ENCODE measurements around the gene FANCC. TPM values are rescaled to one million over a fixed set of nuclear protein-coding genes. Genes with fewer than 3 reads are reported as not detected.

Gene FANCC
- total RNA-seq, 1 experiment from 2014 or later = 14.5 TPM

DNA sequence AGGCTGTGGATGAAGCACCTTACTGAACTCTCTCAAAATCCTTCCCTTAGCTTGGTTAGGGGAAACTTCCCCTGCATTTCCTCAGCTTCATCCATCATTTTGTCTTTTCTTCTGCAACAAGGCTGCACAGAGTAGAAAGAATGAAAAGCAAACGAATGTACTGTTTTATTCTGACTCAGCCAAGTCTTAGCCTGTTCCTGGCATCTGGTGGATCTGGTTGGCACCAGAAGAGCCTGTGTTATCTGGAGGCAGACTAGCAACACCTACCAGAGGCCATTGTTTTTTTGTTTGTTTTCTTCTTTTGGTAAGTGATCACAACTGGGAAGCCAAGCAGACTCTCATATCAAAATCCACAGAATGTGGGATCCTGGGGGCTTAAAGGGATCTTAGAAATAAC, 200.7 kb downstream of the FANCC start:
- Mint-ChIP-seq H3K36me3 (ENCODE audit: insufficient read depth, unreplicated experiment) (peaks cover 13% of the 10 kb centered on the region), H3K4me1 (ENCODE audit: low read depth, unreplicated experiment) (no peaks in the 10 kb centered on the region), H3K4me3 (ENCODE audit: low read depth, unreplicated experiment) (no peak overlapping the region), H3K27me3 (ENCODE audit: unreplicated experiment) (no peaks in the 10 kb centered on the region), H3K27ac (ENCODE audit: unreplicated experiment) (no peak overlapping the region), H3K9me3 (ENCODE audit: low read depth, unreplicated experiment) (no peaks in the 10 kb centered on the region)
- no peak for TF ChIP-seq CTCF (IDR thresholded peaks at IDR 0.05; ENCODE audit: unreplicated experiment)
- intact Hi-C loops (cut with micrococcal nuclease; ENCODE audit: unreplicated experiment) = no loop called here
- no peak for DNase-seq
- no TSS peak for BruUV-seq (replicated peaks)
- CTCF ChIA-PET = no interaction called here

DNA sequence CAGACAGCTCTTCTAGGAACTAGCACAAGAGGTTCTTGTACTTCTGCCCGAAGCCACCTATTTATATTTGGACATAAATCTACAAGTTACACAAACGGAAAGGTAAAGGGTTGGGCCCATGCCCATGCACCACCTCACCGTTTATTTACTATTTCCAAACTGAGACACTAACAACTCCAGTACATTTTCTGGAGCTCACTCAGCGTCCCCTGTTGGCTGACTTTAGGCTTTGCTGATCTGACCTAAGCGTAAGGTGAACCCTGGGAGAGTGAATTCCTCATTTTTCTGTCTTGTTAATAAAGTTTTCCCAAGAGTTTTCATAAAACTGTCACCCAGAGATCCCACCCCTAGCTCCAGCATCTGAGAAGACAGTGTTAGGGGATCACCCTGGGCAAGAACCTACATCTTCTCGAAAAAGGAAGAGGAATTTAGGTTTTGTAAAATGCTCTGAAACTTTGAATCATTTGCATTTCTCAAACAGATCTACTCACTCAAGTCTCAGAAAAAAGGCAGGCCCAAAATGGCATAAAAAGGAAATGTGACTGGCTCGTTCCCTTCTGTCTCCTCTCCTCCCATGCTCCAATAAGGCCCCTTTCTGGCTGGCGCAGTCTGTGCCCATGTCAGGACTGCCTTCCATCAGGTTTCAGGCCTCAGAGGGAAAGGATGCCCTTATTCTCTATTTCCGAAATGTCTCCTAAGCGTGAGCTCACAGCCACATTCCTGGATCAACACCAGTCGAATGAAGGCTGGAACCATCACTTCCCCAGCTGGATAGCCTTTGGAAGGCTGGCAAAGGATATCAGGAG, 201.3 kb downstream of the FANCC start:
- no peaks in the 10 kb centered on the region for H3K27me3 Mint-ChIP-seq (ENCODE audit: unreplicated experiment)
- no peak for DNase-seq
- BruUV-seq (replicated peaks) = no TSS peak
- H3K9me3 Mint-ChIP-seq (ENCODE audit: low read depth, unreplicated experiment) = no peaks in the 10 kb centered on the region
- no peaks in the 10 kb centered on the region for H3K4me1 Mint-ChIP-seq (ENCODE audit: low read depth, unreplicated experiment)
- intact Hi-C loops (cut with micrococcal nuclease; ENCODE audit: unreplicated experiment) = no loop called here
- H3K36me3 Mint-ChIP-seq (ENCODE audit: insufficient read depth, unreplicated experiment) = peaks cover 15% of the 10 kb centered on the region
- H3K4me3 Mint-ChIP-seq (ENCODE audit: low read depth, unreplicated experiment) = no peak overlapping the region
- no peak for TF ChIP-seq CTCF (IDR thresholded peaks at IDR 0.05; ENCODE audit: unreplicated experiment)
- CTCF ChIA-PET = interaction anchor here (0.7 kb wide), 1 partner anchor 447 kb away, joined by 7 read pairs; no protein-coding TSS in a partner anchor
- no peak overlapping the region for H3K27ac Mint-ChIP-seq (ENCODE audit: unreplicated experiment)

- TF ChIP-seq CTCF (IDR thresholded peaks at IDR 0.05; ENCODE audit: unreplicated experiment) = no peak
- Mint-ChIP-seq H3K9me3 (ENCODE audit: low read depth, unreplicated experiment) (no peaks in the 10 kb centered on the region), H3K27ac (ENCODE audit: unreplicated experiment) (no peak overlapping the region), H3K4me1 (ENCODE audit: low read depth, unreplicated experiment) (no peaks in the 10 kb centered on the region), H3K27me3 (ENCODE audit: unreplicated experiment) (no peaks in the 10 kb centered on the region), H3K4me3 (ENCODE audit: low read depth, unreplicated experiment) (no peak overlapping the region), H3K36me3 (ENCODE audit: insufficient read depth, unreplicated experiment) (peaks cover 15% of the 10 kb centered on the region)
- BruUV-seq (replicated peaks) = no TSS peak
- no peak for DNase-seq
- CTCF ChIA-PET = no interaction called here
- intact Hi-C loops (cut with micrococcal nuclease; ENCODE audit: unreplicated experiment) = no loop called here
Observed at GRCh38 chr9:95115104-95115503, 202.4 kb downstream of the FANCC start.

- CTCF ChIA-PET = no interaction called here
- DNase-seq = no peak
- TF ChIP-seq CTCF (IDR thresholded peaks at IDR 0.05; ENCODE audit: unreplicated experiment) = no peak
- Mint-ChIP-seq H3K36me3 (ENCODE audit: insufficient read depth, unreplicated experiment) (peaks cover 28% of the 10 kb centered on the region), H3K9me3 (ENCODE audit: low read depth, unreplicated experiment) (no peaks in the 10 kb centered on the region), H3K4me3 (ENCODE audit: low read depth, unreplicated experiment) (no peak overlapping the region), H3K4me1 (ENCODE audit: low read depth, unreplicated experiment) (no peaks in the 10 kb centered on the region), H3K27ac (ENCODE audit: unreplicated experiment) (no peak overlapping the region), H3K27me3 (ENCODE audit: unreplicated experiment) (no peaks in the 10 kb centered on the region)
- no TSS peak for BruUV-seq (replicated peaks)
- intact Hi-C loops (cut with micrococcal nuclease; ENCODE audit: unreplicated experiment) = no loop called here
Observed at GRCh38 chr9:95112436-95113280, 204.9 kb downstream of the FANCC start.
